ENCODE data around the gene RPS3A.
"Not testable (repeated sequence)": the region's sequence is repeated elsewhere in the genome, so short reads cannot be mapped to it uniquely, and the experiment has no call there.

RPS3A gene

GRCh38 chr4:151099229-151099975 is at the start of gene RPS3A:
TSS of gene RPS3A (plus strand) at chr4:151099628. CDS start at chr4:151099653, 25 bp downstream.
- DNase-seq (ENCODE audit: low read depth) = peak; percentile 98

GRCh38 chr4:151052785-151053184 is 46.6 kb upstream of the RPS3A start:
- no peak for DNase-seq (ENCODE audit: low read depth)

- DNase-seq (ENCODE audit: low read depth) = no peak
Observed at GRCh38 chr4:151055539-151055938, 43.9 kb upstream of the RPS3A start.

- DNase-seq (ENCODE audit: low read depth) = not testable (repeated sequence)
Observed at GRCh38 chr4:151063143-151063542, 36.3 kb upstream of the RPS3A start.

- no peak for DNase-seq (ENCODE audit: low read depth)
Observed at GRCh38 chr4:151067316-151067970, 32.0 kb upstream of the RPS3A start.

GRCh38 chr4:151074416-151074916 is 25.0 kb upstream of the RPS3A start:
- no peak for DNase-seq (ENCODE audit: low read depth)

GRCh38 chr4:151077978-151078377 is 21.4 kb upstream of the RPS3A start:
- not testable (repeated sequence) for DNase-seq (ENCODE audit: low read depth)

- DNase-seq (ENCODE audit: low read depth) = no peak
Observed at GRCh38 chr4:151087467-151087866, 12.0 kb upstream of the RPS3A start.

GRCh38 chr4:151091047-151091446 is 8.4 kb upstream of the RPS3A start:
- no peak for DNase-seq (ENCODE audit: low read depth)

- DNase-seq (ENCODE audit: low read depth) = no peak
Observed at GRCh38 chr4:151092488-151092887, 6.9 kb upstream of the RPS3A start.

- no peak for DNase-seq (ENCODE audit: low read depth)
Observed at GRCh38 chr4:151093203-151093602, 6.2 kb upstream of the RPS3A start.

GRCh38 chr4:151094290-151094751 is 5.1 kb upstream of the RPS3A start:
- DNase-seq (ENCODE audit: low read depth) = no peak

- DNase-seq (ENCODE audit: low read depth) = no peak
Observed at GRCh38 chr4:151095142-151095541, 4.3 kb upstream of the RPS3A start.

GRCh38 chr4:151097759-151098158 is 1.7 kb upstream of the RPS3A start:
- DNase-seq (ENCODE audit: low read depth) = no peak

GRCh38 chr4:151098979-151099228 is 524 bp upstream of the RPS3A start:
- no peak for DNase-seq (ENCODE audit: low read depth)

GRCh38 chr4:151099976-151100417 is 569 bp downstream of the RPS3A start:
- no peak for DNase-seq (ENCODE audit: low read depth)

GRCh38 chr4:151100531-151100930 is 1.1 kb downstream of the RPS3A start:
- DNase-seq (ENCODE audit: low read depth) = no peak

GRCh38 chr4:151103758-151104157 is 4.3 kb downstream of the RPS3A start:
- DNase-seq (ENCODE audit: low read depth) = no peak

GRCh38 chr4:151104621-151105020 is 5.2 kb downstream of the RPS3A start:
- DNase-seq (ENCODE audit: low read depth) = no peak

GRCh38 chr4:151105454-151106032 is 6.1 kb downstream of the RPS3A start:
- no peak for DNase-seq (ENCODE audit: low read depth)

GRCh38 chr4:151107063-151107462 is 7.6 kb downstream of the RPS3A start:
- DNase-seq (ENCODE audit: low read depth) = no peak

- DNase-seq (ENCODE audit: low read depth) = no peak
Observed at GRCh38 chr4:151110236-151110635, 10.8 kb downstream of the RPS3A start.

GRCh38 chr4:151114338-151114737 is 14.9 kb downstream of the RPS3A start:
- no peak for DNase-seq (ENCODE audit: low read depth)
